Esophagus squamous epithelium (tissue), 5 donors: Measurements from ENCODE around the gene SH2D1B. TPM values are rescaled to one million over a fixed set of nuclear protein-coding genes. Genes with fewer than 3 reads are reported as not detected.
"Not testable (repeated sequence)": the region's sequence is repeated elsewhere in the genome, so short reads cannot be mapped to it uniquely, and the experiment has no call there.

Source experiments
- DNase-seq: peaks from one replicate; lab custom pipeline; 2025; lab: John Stamatoyannopoulos, UW
- H3K27ac ChIP-seq, 4 donors: fragments of 200-600 bp; sonication (generic); one replicate each; pipeline ENCODE4 v1.5.1; 2016 to 2019; ENCODE audit warnings: mild to moderate bottlenecking in 1 of 4
- H3K27me3 ChIP-seq, 4 donors: fragments of 200-600 bp; sonication (generic); 1 replicate in 3 of 4; 2 replicates in 1 of 4; pipeline versions ENCODE4 v1.5.1 to v1.6.0; 2017 to 2021; ENCODE audit warnings: antibody characterized with exemption in 1 of 4
- H3K36me3 ChIP-seq, 3 donors: fragments of 200-600 bp; sonication (generic); one replicate each; pipeline ENCODE4 v1.5.1; 2016 to 2019
- H3K4me1 ChIP-seq, 3 donors: fragments of 200-600 bp; sonication (generic); one replicate each; pipeline ENCODE4 v1.5.1; 2017 to 2019
- H3K4me3 ChIP-seq, 4 donors: fragments of 200-600 bp; sonication (generic); 1 replicate in 3 of 4; 2 replicates in 1 of 4; pipeline ENCODE4 v1.5.1; 2016 to 2019; ENCODE audit warnings: mild to moderate bottlenecking in 2 of 4, moderate library complexity in 1 of 4
- H3K9me3 ChIP-seq, 3 donors: fragments of 200-600 bp; sonication (generic); one replicate each; pipeline ENCODE4 v1.5.1; 2016 to 2019
- CTCF ChIP-seq, 6 experiments: fragments of 450-650 bp in 4 of 6; fragments of 200-600 bp in 2 of 6; sonication (generic) in 2 of 6; IDR thresholded peaks; one replicate each; pipeline ENCODE4 v1.5.1; 2016 to 2019; ENCODE audit warnings: antibody characterized with exemption in 6 of 6, mild to moderate bottlenecking in 4 of 6, moderate library complexity in 4 of 6
- POLR2A ChIP-seq, 4 donors: fragments of 450-650 bp; IDR thresholded peaks; one replicate each; pipeline ENCODE4 v1.6.1; 2017; ENCODE audit warnings: antibody characterized with exemption in 4 of 4, mild to moderate bottlenecking in 4 of 4, moderate library complexity in 3 of 4
- WGBS, 2 donors: methylation state at CpG; one replicate each; pipeline ENCODE4 v1.1.5; 2018; 5-methylcytosine and 5-hydroxymethylcytosine counted together
- intact Hi-C: fragments of 100-400 bp; cut with DNase I; formaldehyde crosslinking; loops from one replicate; pipeline ENCODE4 v1.15.0; 2022
- total RNA-seq, 4 donors: library from RNA; depleted of rRNA; stranded (reverse); fragments of >200 nt; gene quantifications; one replicate each; pipeline ENCODE4 v1.1.0, GENCODE V29; 2016
- donor health status: DM: yes; HTN: yes; CAD: no.

Gene SH2D1B
- total RNA-seq, 4 donors from 2014 or later, result 0.57 to 2.7 (median 0.78) TPM

- DNase-seq, result no peak
- Histone ChIP-seq H3K4me3 (no peak overlapping the region), H3K4me1 (peaks cover 0 to 11% (median 4%) of the 10 kb centered on the region in 3 donors), H3K27me3 (no peaks in the 10 kb centered on the region), H3K27ac (no peak overlapping the region), H3K9me3 (no peaks in the 10 kb centered on the region), H3K36me3 (peaks cover 0 to 6% (median 0%) of the 10 kb centered on the region in 3 donors)
- TF ChIP-seq CTCF (IDR thresholded peaks at IDR 0.05) (no peak), POLR2A (IDR thresholded peaks at IDR 0.05) (no peak)
- intact Hi-C loops, result no loop called here
- WGBS, 2 donors, result 14 to 73% methylated on average over 1 to 4 of the region's 5 CpGs
Measured at GRCh38 chr1:162353702-162354101, 58.2 kb downstream of the SH2D1B start.

GRCh38 chr1:162353078-162353477 lies 58.9 kb downstream of the SH2D1B start:
- intact Hi-C loops, result no loop called here
- peaks cover 0 to 11% (median 4%) of the 10 kb centered on the region in 3 donors for H3K4me1 ChIP-seq
- no peak for DNase-seq
- H3K27me3 ChIP-seq, result no peaks in the 10 kb centered on the region
- no peak for TF ChIP-seq POLR2A (IDR thresholded peaks at IDR 0.05)
- no peak for TF ChIP-seq CTCF (IDR thresholded peaks at IDR 0.05)
- H3K4me3 ChIP-seq, result no peak overlapping the region
- H3K27ac ChIP-seq, result no peak overlapping the region
- WGBS, 2 donors, result 84 to 87% methylated on average over 9 of the region's 9 CpGs
- H3K9me3 ChIP-seq, result no peaks in the 10 kb centered on the region
- H3K36me3 ChIP-seq, result peaks cover 0 to 6% (median 0%) of the 10 kb centered on the region in 3 donors

GRCh38 chr1:162351874-162352273 lies 60.1 kb downstream of the SH2D1B start:
- WGBS, 2 donors, result 91% methylated on average over 3 of the region's 4 CpGs
- DNase-seq, H3K9me3 ChIP-seq, H3K4me3 ChIP-seq, H3K36me3 ChIP-seq, intact Hi-C loops, H3K27me3 ChIP-seq, H3K27ac ChIP-seq: not testable (repeated sequence)
- H3K4me1 ChIP-seq, result peaks cover 0 to 11% (median 4%) of the 10 kb centered on the region in 3 donors

GRCh38 chr1:162351246-162351842 lies 60.6 kb downstream of the SH2D1B start:
- TF ChIP-seq CTCF (IDR thresholded peaks at IDR 0.05), result no peak
- TF ChIP-seq POLR2A (IDR thresholded peaks at IDR 0.05), result no peak
- Histone ChIP-seq H3K4me1 (peaks cover 0 to 11% (median 4%) of the 10 kb centered on the region in 3 donors), H3K9me3 (no peaks in the 10 kb centered on the region), H3K27ac (no peak overlapping the region), H3K27me3 (no peaks in the 10 kb centered on the region), H3K4me3 (no peak overlapping the region), H3K36me3 (no peaks in the 10 kb centered on the region)
- intact Hi-C loops, result no loop called here
- 80 to 89% methylated on average over 6 of the region's 6 CpGs for WGBS, 2 donors
- DNase-seq, result no peak

GRCh38 chr1:162349635-162350330 lies 62.2 kb downstream of the SH2D1B start:
- Histone ChIP-seq H3K4me3 (no peak overlapping the region), H3K27me3 (no peaks in the 10 kb centered on the region), H3K9me3 (no peaks in the 10 kb centered on the region), H3K36me3 (no peaks in the 10 kb centered on the region), H3K4me1 (peaks cover 0 to 11% (median 4%) of the 10 kb centered on the region in 3 donors), H3K27ac (peak overlapping the region in 2 of 4 donors; percentile 5 to 22)
- no peak for DNase-seq
- no peak for TF ChIP-seq POLR2A (IDR thresholded peaks at IDR 0.05)
- TF ChIP-seq CTCF (IDR thresholded peaks at IDR 0.05), result no peak
- intact Hi-C loops, result no loop called here
- WGBS, 2 donors, result 43 to 48% methylated on average over 11 of the region's 11 CpGs
